ENCODE measurements around the gene SLC2A13.

DNA sequence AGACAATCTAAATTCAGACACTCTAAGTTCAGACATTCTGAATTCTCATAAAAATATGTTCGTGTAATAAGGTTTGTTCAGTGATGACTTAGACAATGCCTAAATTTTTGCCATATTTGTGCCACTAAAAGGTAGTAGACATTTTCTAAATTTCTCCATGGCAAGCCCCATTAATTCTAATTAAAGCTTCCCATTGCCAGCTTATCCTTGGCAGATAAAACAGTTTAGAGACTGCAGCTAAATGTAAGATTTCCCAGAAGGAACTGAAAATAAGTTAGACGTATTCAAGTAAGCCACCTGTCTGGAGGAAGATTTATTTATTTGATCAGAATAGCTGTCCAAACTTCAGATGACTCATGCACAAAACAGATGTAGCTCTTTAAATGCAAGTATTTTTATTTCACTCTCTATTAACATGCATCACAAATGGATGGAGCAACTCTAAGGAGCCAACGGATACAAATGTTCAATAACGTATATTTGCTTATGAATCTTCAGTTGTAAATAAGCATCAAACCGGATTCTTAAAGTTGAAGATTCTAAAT is 130.4 kb downstream of the SLC2A13 start:
- no peak for TF ChIP-seq CHD4 (IDR thresholded peaks at IDR 0.05)
- TF ChIP-seq, protein P1, sequence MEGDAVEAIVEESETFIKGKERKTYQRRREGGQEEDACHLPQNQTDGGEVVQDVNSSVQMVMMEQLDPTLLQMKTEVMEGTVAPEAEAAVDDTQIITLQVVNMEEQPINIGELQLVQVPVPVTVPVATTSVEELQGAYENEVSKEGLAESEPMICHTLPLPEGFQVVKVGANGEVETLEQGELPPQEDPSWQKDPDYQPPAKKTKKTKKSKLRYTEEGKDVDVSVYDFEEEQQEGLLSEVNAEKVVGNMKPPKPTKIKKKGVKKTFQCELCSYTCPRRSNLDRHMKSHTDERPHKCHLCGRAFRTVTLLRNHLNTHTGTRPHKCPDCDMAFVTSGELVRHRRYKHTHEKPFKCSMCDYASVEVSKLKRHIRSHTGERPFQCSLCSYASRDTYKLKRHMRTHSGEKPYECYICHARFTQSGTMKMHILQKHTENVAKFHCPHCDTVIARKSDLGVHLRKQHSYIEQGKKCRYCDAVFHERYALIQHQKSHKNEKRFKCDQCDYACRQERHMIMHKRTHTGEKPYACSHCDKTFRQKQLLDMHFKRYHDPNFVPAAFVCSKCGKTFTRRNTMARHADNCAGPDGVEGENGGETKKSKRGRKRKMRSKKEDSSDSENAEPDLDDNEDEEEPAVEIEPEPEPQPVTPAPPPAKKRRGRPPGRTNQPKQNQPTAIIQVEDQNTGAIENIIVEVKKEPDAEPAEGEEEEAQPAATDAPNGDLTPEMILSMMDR (IDR thresholded peaks at IDR 0.05 in 2 of 3, conservative IDR thresholded peaks at IDR 0.05 in 1 of 3; ENCODE audit: control insufficient read depth in 2 of 3, extremely low read depth in 1 of 3, insufficient read depth in 1 of 3, low read depth in 3 of 3, low read length in 3 of 3), result no peak

Data from GM12878 (cell line).